HG03460 (cell line): ENCODE data around the gene BUB1.
"Not testable (repeated sequence)": the region's sequence is repeated elsewhere in the genome, so short reads cannot be mapped to it uniquely, and the experiment has no call there.

Experiments used
- ATAC-seq: cut with Tn5 transposase; IDR thresholded peaks from one replicate; pipeline ENCODE4 v1.9.1; 2021; ENCODE audit not compliant: unreplicated experiment

Gene BUB1

DNA sequence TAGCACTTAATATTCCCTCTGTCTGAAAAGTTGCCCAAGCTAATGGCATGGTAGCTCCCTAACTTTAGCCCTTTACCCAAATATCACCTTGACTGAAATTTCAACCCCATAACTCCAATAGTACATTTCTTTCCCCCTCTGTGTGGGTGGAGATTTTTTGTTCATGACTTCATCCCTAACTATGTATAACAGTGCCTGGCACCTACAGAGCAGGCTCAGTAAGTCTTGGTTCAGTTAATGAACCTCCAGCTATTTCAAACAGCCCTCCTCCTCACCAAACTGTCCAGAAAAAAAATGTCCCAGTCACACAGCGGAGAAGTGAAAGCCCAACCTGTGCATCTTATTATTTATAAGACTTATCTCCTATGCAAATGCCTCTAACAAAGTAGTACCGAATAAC, 18.6 kb downstream of the BUB1 start:
- no peak for ATAC-seq

DNA sequence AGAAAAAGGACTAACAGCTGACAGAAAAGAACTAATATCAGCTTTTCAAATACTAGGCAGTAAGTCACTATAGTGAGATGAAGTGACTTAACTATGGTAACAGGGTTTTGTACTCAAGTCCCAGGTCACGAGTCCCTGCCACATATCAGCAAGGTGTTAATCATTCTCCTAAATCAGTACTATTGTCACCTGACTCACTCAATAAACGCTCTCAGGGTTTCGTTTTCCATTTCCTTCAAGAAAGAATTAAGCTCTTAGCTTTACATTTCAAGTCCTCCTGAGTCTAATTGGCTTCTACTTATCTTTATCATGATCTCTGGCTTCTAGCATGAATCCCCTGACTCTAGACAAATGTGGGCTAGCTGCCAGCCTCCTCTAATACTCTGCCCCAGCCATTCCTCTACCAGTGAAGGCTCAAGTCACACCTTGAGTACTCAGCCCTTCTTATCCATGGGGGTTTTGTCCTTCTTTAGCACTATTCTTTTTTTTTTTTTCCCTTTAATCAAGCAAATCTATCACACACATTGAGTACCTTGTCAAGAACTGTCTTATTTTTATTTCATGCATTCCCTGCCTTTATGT, 20.0 kb downstream of the BUB1 start:
- ATAC-seq = no peak

DNA sequence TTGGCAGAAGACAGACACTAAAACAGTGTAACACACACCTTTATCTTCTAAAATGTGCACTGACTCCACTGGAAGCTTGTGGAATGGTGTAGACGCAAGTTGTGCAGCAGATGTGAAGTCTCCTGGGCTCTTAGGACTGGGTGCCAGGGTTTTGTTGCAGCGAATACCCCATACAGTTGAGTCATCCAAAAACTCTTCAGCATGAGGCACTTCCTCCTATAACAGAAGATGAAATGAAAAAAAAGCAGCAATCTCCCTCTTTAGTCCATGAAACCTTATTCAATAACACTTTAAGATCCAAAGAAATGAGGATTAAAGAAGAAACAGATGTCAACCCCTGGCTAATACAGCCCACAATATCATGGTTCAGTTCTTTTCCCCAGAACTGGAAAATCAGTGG, 22.2 kb downstream of the BUB1 start:
- ATAC-seq = no peak

DNA sequence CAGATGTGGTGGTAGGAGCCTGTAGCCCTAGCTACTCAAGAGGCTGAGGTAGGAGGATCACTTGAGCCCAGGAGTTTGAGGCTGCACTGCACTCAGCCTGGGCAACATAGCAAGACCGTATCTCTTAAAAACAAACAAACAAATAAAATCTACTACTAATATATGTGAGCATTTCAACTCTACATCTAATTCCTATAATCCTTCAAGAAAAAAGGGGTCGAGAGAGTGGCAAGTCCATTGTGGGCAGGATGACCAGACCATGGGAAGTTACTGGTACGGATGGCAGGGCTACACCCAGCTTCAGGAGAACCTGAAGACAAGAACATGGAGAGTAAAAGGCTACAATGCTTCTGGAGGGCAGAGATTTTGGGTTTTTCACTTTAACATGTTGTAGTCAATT, 24.0 kb downstream of the BUB1 start:
- no peak for ATAC-seq

DNA sequence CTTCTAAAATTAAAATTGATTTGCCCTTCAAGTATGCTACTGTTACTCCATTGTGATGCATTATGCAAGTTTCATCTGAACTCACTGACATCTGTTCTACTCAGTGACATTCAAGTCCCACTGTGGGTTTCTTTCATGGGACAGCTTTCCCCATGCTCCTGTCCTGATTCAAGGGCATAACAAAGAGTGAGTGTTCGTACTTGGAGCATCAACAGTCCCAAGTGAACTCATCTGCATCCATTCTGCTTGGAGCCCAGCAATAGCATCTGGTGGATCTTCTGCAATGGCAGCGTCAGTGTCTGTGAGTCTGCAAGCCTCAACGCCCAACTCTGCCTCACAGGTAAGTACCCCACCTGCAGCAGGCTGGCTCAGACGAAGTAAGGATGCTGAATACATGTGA, 27.5 kb downstream of the BUB1 start:
- ATAC-seq = no peak

DNA sequence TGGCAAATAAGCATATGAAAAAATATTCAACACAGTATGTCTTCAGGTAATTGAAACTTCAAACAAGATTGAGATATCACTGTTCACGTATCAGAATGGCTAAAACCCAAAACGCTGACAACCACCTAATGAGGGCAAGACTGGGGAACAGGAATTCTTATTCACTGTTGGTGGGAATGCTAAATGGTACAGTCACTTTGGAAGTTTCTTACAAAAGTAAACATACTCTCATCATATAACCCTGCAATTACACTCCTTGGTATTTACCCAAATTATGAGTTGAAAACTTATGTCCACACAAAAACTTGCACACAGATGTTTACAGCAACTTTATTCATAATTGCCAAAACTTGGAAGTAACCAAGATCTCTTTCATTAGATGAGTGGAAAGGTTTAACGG, 30.1 kb downstream of the BUB1 start:
- ATAC-seq = no peak

DNA sequence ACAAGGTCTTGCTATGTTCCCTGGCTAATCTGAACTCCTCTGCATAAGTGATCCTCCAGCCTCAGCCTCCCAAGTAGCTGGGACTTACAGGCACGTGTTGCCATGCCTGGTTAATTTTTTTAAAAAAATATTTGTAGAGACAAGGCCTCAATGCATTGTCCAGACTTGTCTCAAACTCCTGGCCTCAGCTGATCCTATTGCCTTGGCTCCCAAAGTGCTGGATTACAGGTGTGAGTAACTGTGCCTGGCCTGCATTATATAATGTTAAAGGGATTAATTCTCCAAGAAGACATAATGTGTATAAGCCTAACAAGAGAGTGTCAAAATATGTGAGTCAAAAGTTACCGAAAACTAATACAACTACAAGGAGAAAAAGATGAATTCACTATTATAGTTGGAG, 32.2 kb downstream of the BUB1 start:
- no peak for ATAC-seq

DNA sequence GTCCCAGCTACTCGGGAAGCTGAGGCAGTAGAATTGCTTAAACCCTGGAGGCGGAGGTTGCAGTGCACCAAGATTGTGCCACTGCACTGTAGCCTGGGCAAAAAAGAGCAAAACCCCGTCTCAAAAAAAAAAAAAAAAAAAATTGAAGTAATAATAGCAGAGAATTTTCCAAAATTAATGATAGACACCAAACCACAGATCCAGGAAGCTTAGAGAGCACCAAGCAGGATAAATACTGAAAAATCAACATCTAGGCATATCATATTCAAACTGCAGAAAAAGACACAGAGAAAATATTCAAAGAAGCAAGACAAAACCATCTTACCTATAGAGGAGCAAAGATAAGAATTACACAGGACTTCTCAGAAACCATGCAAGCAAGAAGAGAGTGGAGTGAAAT, 33.5 kb downstream of the BUB1 start:
- no peak for ATAC-seq

DNA sequence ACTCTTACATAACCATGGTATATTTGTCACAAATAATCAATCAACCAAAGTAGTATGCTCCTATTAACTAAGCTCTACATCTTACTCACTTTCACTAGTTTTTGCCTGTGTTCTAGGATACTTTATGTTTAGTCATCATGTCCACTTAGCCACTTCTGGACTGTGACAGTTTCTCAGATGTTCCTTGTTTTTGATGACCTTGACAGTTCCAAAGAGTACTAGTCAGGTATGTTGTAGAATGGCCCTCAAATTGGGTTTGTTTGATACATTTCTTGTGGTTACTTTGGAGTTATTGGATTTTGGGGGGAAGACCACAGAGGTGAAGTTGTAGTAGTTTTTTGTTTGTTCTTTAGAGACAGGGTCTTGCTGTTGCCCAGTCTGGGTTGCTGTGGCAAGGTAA, 35.5 kb downstream of the BUB1 start:
- no peak for ATAC-seq

DNA sequence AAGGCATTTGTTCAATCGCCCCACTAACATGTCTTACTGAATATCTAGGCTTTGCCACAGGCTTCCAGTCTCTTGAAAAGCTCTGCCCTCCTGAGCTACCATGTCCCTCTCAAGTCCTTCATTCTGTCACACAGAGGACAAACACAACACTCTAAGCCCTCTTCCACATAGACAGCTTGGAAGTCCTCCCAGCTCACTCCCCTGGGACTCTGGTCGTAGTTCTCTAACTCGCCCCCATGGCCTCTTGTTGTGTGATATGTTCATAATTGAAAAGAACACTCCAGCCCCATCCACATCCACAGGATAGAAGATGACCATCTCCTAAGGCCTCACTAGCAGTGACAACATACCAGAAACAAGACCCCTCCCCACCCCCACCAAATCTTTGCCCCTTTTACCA, 37.9 kb downstream of the BUB1 start:
- no peak for ATAC-seq

DNA sequence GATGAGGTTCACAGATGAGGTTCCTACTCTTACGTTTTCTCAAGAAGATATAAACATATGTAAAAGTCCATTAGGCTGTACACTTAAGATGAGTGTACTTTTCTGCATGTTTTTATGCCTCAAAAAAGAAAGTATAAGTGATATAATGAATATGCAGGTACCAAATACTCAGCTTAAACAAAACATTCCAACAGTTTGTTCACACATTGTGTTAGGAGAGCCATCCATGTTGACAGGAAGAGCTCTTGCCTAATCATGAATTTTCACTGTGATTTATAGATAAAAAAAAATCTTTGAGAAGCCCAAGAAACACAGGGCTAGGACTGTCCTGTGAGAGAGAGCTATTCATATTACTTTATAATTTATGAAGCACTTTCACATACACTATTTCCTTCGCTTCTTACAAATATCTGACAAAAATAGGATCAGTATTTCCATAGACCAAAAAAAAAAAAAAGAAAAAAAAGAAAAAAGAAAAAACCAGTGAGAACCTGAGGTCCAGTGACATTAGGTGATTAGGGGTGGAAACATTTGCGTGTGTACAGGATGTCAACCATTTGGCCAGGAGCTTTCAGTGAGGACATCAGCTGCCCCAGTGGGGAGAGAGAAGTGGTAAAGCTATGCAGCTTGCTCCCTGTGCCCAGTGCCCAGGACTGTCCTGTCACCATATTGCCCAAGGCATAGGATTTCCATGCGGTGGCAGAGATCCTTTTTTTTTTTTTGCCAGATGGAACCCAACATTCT, 38.7 kb downstream of the BUB1 start:
- no peak for ATAC-seq

DNA sequence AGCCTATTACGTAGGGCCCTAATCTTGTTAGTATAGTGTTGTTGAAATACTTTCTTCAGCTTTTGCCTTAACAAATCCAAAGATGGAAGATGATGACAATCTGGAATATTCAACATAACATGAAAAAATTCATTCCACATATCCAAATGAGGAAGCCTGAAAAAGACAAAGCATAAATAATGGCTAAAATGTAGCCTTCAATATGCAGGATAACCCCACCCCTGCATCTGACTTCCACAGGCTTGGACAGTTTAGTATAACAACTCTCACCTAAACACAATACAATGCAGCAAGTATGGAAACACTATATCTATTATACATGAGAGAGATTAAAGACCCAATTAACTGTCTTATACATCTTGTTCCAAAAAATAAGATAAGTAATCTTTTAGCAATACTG, 39.9 kb downstream of the BUB1 start:
- ATAC-seq = no peak

DNA sequence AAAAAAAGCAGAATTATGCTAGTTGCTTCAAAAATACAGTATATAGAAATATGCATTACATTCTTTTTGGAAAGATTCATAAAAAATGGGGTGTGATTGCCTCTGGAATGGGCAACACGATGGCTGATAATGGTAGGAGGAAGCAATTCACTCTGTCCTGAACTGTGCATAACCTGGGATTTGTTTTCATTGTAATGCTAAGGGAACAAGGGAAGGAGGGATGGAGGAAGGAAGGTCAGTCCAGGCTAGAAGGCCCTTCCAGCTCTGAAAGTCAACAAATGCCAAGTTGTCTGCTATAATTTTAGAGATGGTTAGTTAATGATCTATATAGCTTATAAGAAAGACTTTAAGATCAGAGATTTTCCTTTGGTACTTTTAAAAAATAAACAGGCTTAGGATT, 40.8 kb downstream of the BUB1 start:
- ATAC-seq = no peak

DNA sequence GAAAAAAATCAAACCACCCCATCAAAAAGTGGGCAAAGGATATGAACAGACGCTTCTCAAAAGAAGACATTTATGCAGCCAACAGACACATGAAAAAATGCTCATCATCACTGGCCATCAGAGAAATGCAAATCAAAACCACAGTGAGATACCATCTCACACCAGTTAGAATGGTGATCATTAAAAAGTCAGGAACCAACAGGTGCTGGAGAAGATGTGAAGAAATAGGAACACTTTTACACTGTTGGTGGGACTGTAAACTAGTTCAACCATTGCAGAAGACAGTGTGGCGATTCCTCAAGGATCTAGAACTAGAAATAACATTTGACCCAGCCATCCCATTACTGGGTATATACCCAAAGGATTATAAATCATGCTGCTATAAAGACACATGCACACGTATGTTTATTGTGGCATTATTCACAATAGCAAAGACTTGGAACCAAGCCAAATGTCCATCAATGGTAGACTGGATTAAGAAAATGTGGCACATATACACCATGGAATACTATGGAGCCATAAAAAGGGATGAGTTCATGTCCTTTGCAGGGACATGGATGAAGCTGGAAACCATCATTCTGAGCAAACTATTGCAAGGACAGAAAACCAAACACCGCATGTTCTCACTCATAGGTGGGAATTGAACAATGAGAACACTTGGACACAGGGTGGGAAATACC, 41.8 kb downstream of the BUB1 start:
- not testable (repeated sequence) for ATAC-seq

DNA sequence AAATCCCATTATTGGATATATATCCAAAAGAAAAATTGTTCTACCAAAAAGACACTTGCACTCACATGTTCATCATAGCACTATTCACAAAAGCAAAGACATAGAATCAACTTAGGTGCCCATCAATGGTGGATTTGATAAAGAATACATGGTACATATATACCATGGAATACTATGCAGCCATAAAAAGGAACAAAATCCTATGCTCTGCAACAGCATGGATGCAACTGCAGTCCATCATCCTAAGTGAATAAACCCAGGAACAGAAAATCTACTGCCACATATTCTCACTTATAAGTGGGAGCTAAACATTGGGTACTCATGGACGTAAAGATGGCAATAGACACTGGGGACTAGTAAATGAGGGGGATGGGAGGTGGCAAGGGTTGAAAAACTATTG, 50.5 kb downstream of the BUB1 start:
- not testable (repeated sequence) for ATAC-seq

DNA sequence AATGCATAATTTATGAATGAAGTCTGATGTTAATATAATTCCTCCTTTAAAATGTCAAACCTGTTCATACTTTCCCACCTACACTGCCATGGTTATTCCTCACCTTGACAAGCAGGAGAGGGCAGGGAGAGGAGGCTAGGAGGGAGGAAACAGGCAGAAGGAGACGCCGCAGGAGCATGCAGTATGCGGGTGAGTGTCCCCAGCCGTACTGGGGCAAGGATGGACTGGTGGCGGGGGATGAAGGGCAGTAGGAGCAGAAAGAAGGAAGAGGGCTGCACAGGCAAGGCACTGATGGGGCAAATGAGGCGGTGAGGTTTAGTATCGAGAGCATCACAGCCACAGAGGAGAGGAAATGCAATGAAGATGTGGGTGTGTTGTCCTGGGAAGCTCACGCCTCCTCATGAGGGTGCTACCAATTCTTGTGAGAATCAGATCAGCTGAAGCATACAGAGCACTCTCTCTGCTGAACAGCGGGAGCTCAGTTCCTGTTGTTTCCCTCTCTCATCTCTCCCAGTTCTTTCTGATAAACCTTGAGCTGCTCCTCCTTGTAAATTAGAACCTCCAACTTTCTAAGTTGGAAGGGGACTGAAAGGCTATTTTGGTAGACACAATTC, 58.4 kb downstream of the BUB1 start:
- ATAC-seq = not testable (repeated sequence)

DNA sequence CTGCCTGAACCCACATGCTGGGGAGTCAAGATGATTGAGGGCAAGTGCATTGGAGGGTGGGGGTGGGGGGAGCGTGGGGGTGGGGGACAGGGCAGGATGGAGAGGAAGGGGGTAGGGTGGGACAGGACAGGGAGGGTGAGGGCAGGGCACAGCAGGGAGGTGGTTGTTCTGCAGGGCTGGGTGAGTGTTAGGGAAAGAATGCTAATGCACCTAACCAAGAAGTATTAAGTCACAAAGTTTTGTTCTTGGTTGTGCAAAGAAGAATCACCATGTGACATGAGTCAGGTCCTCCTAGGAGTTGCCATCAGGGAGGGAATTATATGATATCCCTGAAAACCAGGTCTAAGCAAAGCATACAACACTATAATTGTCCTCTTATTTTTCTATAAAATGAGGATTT, 63.9 kb downstream of the BUB1 start:
- ATAC-seq = not testable (repeated sequence)

DNA sequence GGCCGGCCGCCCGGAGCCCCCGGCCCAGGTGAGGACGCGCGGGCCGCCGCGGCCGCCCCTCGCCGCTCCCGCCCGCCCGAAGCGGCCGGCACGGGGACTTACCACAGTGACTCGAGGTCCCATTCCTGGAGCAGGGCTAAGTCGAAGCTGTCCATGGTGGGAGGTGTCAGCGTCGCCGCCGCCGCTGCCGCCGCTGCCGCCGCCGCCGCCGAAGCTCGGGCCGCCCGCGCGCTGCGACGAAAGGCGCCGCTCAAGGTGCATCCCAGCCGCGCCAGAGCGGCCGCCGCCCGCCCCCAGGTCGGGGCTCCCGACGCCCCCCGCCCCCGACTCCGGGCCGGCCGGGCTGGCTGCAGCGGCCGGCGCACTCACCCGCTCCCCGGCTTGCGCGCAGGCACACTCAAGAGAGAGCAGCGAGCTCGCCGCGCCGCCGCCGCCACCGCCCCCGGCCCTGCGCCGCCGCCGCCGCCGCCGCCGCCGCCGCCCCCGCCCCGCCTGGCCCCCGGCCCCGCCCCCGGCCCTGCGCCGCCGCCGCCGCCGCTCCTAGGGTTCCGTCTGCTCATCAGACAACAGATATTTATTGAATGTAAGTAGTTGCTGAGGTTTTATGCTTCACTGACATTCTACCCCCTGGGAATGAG, 67.1 kb downstream of the BUB1 start:
- not testable (repeated sequence) for ATAC-seq

DNA sequence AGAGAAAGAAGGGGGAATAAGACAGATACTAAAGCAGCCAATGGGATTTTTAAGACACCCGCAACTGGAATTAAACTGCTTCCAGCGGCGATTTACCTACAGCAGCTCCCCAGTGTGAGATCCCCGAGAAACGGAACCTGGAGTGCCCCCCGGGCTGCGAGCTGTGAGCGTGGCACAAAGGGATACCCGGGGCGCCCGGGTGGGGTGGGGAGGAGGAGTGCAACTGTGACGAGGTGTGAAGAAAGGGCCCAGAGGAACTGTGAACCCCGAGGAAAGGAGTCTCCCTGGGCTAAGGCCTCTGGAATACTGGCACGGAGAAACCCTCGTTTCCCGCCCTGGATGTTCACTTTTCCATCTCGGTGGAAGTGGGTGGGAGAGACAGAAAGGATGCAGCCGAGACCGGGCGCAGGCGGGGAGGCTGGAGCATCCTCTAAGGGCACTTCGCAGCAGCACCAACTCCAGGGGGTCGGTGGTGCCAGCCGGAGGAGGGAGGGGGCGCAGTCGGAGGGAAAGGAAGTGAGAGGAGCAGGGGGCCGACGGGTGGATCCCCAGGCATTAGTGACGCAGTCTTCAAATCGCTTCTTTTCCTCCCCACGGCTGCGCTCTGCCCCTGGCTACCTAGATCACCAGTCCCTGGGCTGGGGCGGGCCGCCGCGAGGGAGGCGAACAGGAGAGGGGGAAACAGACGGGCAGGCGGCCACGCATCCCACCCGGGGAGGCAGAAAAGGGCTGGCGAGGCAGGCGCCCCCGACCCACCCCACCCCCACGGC, 67.8 kb downstream of the BUB1 start:
- ATAC-seq = not testable (repeated sequence)

DNA sequence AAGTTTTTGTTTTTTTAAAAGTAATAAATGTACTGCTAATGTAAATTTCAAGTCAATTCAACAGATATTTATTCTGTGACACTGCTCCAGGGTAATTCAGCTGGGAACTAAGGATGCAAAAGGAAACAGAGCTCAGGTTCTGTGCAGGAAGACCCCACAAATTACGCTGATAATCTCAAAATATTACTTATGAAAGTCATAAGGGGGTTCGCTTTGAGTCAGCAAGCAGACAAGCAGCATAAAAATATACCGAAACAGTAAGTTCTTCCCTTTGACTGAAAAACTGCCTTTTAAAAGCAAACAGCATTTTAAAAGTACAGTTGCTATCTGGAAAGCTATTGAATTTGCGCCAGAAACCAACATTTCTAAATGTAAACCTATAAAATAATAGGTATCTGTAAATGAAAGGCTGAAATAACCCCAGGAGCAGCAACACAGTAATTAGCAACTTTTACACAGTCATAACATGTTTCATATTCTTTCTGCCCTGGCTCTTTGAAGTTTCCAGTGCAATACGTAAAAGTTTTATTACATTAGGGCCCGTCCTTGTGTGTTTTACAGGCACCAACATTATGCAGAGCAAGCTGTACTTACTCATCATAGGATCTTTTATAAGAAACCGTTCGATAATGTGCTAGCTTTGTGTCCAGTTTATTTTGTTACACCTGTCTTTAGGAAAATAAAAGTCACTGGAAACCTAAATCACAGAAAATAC, 68.9 kb downstream of the BUB1 start:
- not testable (repeated sequence) for ATAC-seq
